ENCODE results near the gene STUM.

DNA sequence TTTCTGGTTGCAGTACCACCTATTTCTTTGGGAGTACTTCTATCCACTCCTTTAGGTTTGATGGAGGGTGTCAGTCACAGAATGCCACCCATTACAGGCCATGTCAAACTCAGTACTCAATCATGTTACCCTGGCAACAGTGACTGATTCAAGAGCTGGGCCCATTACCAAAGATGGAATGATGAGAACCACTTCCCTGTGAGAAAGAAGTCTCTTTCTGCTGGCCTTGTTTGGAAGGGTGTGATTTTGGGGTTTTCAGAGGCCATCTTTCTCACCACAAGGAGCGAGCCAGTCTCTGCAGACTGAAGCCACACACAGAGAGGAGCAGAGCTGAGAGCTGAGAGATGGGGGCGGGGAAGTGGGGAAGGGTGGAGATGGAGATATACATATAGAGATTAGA, 13.9 kb upstream of the STUM start:
- TF ChIP-seq, protein P1, sequence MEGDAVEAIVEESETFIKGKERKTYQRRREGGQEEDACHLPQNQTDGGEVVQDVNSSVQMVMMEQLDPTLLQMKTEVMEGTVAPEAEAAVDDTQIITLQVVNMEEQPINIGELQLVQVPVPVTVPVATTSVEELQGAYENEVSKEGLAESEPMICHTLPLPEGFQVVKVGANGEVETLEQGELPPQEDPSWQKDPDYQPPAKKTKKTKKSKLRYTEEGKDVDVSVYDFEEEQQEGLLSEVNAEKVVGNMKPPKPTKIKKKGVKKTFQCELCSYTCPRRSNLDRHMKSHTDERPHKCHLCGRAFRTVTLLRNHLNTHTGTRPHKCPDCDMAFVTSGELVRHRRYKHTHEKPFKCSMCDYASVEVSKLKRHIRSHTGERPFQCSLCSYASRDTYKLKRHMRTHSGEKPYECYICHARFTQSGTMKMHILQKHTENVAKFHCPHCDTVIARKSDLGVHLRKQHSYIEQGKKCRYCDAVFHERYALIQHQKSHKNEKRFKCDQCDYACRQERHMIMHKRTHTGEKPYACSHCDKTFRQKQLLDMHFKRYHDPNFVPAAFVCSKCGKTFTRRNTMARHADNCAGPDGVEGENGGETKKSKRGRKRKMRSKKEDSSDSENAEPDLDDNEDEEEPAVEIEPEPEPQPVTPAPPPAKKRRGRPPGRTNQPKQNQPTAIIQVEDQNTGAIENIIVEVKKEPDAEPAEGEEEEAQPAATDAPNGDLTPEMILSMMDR (IDR thresholded peaks at IDR 0.05; ENCODE audit: insufficient read depth, low read length, poor library complexity, severe bottlenecking): no peak
- TF ChIP-seq EZH2phosphoT487 (conservative IDR thresholded peaks at IDR 0.05; ENCODE audit: low read length): no peak

Measured in SU-DHL-6 (cell line).